ENCODE data around the gene CLEC4A.
"Not testable (repeated sequence)": the region's sequence is repeated elsewhere in the genome, so short reads cannot be mapped to it uniquely, and the experiment has no call there.

DNA sequence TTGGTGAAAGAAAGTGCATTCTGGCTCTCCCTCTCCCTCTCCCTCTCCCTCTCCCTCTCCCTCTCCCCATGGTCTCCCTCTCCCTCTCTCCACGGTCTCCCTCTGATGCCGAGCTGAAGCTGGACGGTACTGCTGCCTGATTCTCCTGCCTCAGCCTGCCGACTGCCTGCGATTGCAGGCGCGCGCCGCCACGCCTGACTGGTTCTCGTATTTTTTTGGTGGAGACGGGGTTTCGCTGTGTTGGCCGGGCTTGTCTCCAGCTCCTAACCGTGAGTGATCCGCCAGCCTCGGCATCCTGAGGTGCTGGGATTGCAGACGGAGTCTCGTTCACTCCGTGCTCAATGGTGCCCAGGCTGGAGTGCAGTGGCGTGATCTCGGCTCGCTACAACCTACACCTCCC lies 59.9 kb downstream of the CLEC4A start:
- TF ChIP-seq, protein P1, sequence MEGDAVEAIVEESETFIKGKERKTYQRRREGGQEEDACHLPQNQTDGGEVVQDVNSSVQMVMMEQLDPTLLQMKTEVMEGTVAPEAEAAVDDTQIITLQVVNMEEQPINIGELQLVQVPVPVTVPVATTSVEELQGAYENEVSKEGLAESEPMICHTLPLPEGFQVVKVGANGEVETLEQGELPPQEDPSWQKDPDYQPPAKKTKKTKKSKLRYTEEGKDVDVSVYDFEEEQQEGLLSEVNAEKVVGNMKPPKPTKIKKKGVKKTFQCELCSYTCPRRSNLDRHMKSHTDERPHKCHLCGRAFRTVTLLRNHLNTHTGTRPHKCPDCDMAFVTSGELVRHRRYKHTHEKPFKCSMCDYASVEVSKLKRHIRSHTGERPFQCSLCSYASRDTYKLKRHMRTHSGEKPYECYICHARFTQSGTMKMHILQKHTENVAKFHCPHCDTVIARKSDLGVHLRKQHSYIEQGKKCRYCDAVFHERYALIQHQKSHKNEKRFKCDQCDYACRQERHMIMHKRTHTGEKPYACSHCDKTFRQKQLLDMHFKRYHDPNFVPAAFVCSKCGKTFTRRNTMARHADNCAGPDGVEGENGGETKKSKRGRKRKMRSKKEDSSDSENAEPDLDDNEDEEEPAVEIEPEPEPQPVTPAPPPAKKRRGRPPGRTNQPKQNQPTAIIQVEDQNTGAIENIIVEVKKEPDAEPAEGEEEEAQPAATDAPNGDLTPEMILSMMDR (IDR thresholded peaks at IDR 0.05; ENCODE audit: low read depth, low read length, poor library complexity, severe bottlenecking) = not testable (repeated sequence)
- TF ChIP-seq EZH2phosphoT487 (IDR thresholded peaks at IDR 0.05; ENCODE audit: borderline replicate concordance, low read length) = not testable (repeated sequence)
